ENCODE measurements around the gene VDAC2.

DNA sequence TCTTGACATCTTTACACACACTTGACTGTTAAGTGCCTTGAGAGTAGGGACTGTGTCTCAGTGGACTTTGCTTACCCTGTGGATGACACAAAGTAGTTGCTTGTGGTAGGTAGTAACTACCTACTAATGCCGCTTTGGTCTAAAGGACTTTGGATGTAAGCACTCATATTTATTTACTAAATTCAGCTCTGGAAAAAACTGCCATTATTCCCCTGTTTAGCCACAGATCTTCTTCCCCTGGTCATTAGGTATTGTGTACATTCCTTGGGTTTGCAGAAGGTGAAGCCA, 2.8 kb upstream of the VDAC2 start:
- TF ChIP-seq POLR2A (IDR thresholded peaks at IDR 0.05; ENCODE audit: low read depth, low read length) (no peak), SPI1 (IDR thresholded peaks at IDR 0.05; ENCODE audit: low read depth, low read length) (no peak), TAF1 (IDR thresholded peaks at IDR 0.05; ENCODE audit: low read depth, low read length) (no peak)

Measured in GM12891 (cell line).